HepG2 (cell line): Measurements from ENCODE around the gene CYP2W1. TPM values are rescaled to one million over a fixed set of nuclear protein-coding genes. Genes with fewer than 3 reads are reported as not detected.

Experiments used
- HOXA3 ChIP-seq: sonication (generic); formaldehyde crosslinking; IDR thresholded peaks from 2 replicates; pipeline ENCODE4 v1.5.0; 2020; ENCODE audit warnings: missing genetic modification reagents
- IRF2 ChIP-seq: IDR thresholded peaks from 2 replicates; pipeline ENCODE4 v1.6.1; 2018; ENCODE audit warnings: missing genetic modification reagents, missing compliant biosample characterization
- MAZ ChIP-seq, 2 experiments: sonication (generic) in 1 of 2; formaldehyde crosslinking in 1 of 2; IDR thresholded peaks; 2 replicates each; pipeline versions ENCODE4 v1.5.0 to v1.6.1; 2012 to 2020; ENCODE audit warnings: low read depth in 2 of 2, mild to moderate bottlenecking in 2 of 2, borderline replicate concordance in 1 of 2, improper control_type of control experiment in 1 of 2, low read length in 1 of 2, missing genetic modification reagents in 1 of 2, moderate library complexity in 1 of 2
- NR2F2 ChIP-seq: IDR thresholded peaks from 2 replicates; pipeline ENCODE4 v1.6.1; 2012; ENCODE audit warnings: low read depth, inconsistent platforms, borderline replicate concordance
- PHF8 ChIP-seq: sonication (generic); formaldehyde crosslinking; IDR thresholded peaks from 2 replicates; pipeline ENCODE4 v1.5.0; 2020; ENCODE audit warnings: missing genetic modification reagents
- RARA ChIP-seq: IDR thresholded peaks from 2 replicates; pipeline ENCODE4 v1.6.1; 2016; ENCODE audit warnings: missing genetic modification reagents, missing compliant biosample characterization
- ZBTB14 ChIP-seq: sonication (generic); formaldehyde crosslinking; IDR thresholded peaks from 2 replicates; pipeline ENCODE4 v1.4.0; 2020; ENCODE audit warnings: missing genetic modification reagents
- ZBTB8A ChIP-seq: sonication (generic); formaldehyde crosslinking; IDR thresholded peaks from 2 replicates; pipeline ENCODE4 v1.4.0; 2020; ENCODE audit warnings: mild to moderate bottlenecking, low read depth, missing genetic modification reagents, borderline replicate concordance
- ZNF326 ChIP-seq: sonication (generic); formaldehyde crosslinking; IDR thresholded peaks from 2 replicates; pipeline ENCODE4 v1.4.0; 2020; ENCODE audit warnings: missing genetic modification reagents, borderline replicate concordance
- ZNF44 ChIP-seq: sonication (generic); formaldehyde crosslinking; IDR thresholded peaks from 2 replicates; pipeline ENCODE4 v1.5.1; 2020; ENCODE audit warnings: mild to moderate bottlenecking, missing genetic modification reagents
- ZNF564 ChIP-seq: sonication (generic); formaldehyde crosslinking; IDR thresholded peaks from 2 replicates; pipeline ENCODE4 v1.8.1; 2023; ENCODE audit warnings: mild to moderate bottlenecking, missing genetic modification reagents
- polyA plus RNA-seq, 8 experiments: library from polyadenylated mRNA; depleted of rRNA in 3 of 8; stranded (reverse) in 7 of 8; unstranded in 1 of 8; fragments of >200 nt; fragmentation: Illumina TruSeq in 4 of 8; extraction: Trizol in 4 of 8; gene quantifications; 2 replicates each; pipeline versions ENCODE4 v1.2.1 to v1.2.3, GENCODE V29; 2011 to 2016; ENCODE audit warnings: low read depth in 4 of 8, missing spikeins in 1 of 8, mixed read lengths in 1 of 8; ENCODE audit not compliant: insufficient read depth in 1 of 8
- total RNA-seq, 5 experiments: library from RNA; depleted of rRNA; stranded (reverse); fragments of >200 nt; fragmentation: Illumina TruSeq; extraction: Trizol; gene quantifications; 2 replicates each; pipeline ENCODE4 v1.2.3, GENCODE V29; 2016; ENCODE audit warnings: low read depth in 1 of 5
- TF ChIP-seq, protein P1 (sequence below): IDR thresholded peaks from 2 replicates; pipeline ENCODE4 v1.6.1; 2016; ENCODE audit warnings: mild to moderate bottlenecking
- TF ChIP-seq, protein P2 (sequence below): sonication (generic); formaldehyde crosslinking; conservative IDR thresholded peaks from 2 replicates; pipeline ENCODE4 v1.5.0; 2020; ENCODE audit warnings: missing genetic modification reagents
- TF ChIP-seq, protein P3 (sequence below): sonication (generic); formaldehyde crosslinking; IDR thresholded peaks from 2 replicates; pipeline ENCODE4 v1.8.0; 2022; ENCODE audit warnings: mild to moderate bottlenecking, missing genetic modification reagents, moderate library complexity
- TF ChIP-seq, protein P4 (sequence below), 2 experiments: sonication (generic) in 1 of 2; formaldehyde crosslinking in 1 of 2; IDR thresholded peaks; 2 replicates each; pipeline versions ENCODE4 v1.4.0 to v1.6.1; 2016 to 2020; ENCODE audit warnings: borderline replicate concordance in 1 of 2, low read depth in 1 of 2, mild to moderate bottlenecking in 1 of 2, missing genetic modification reagents in 1 of 2

Gene CYP2W1
- total and polyA plus RNA-seq, 2 of the 13 experiments (the other 11 are each of a cell fraction or from before 2014, with no cell fraction given), result 19.5 to 31.7 TPM

DNA sequence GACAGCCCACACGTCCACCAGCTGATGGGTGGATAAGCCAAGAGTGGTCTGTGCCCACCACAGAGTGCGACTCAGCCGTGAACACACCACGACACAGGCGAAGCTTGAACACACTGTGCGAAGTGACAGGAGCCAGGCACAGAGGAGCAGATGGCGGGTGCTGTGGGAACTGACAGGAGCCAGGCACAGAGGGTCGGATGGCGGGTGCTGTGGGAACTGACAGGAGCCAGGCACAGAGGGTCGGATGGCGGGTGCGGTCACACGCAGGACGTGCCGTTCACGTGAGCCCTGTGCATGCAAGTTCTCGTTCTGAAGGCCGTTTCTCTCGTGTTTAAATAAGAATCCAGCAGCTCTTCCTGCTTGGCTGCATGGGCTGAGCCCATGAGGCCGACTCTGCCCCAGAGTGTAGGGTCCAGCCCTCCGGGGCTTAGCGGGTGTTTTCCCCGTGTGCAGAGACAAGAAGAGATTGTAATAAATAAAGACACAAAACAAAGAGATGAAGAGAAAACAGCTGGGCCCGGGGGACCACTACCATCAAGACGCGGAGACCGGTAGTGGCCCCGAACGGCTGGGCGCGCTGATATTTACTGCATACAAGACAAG, 22.6 kb upstream of the CYP2W1 start (continued):
- no peak for TF ChIP-seq MAZ (IDR thresholded peaks at IDR 0.05; ENCODE audit: borderline replicate concordance, low read depth, low read length)
- 0 out of 2 replicates have a peak, but pooled peaks have one; percentile 41 for TF ChIP-seq MAZ (CRISPR knock-in tag; IDR thresholded peaks at IDR 0.05; ENCODE audit: low read depth)
- TF ChIP-seq IRF2, result no peak
- no peak for TF ChIP-seq NR2F2
- no peak for TF ChIP-seq ZNF44 (CRISPR knock-in tag)
- TF ChIP-seq RARA (CRISPR knock-in tag), result peak; percentile 62
- no peak for TF ChIP-seq ZNF326 (CRISPR knock-in tag)
- TF ChIP-seq, protein P1, sequence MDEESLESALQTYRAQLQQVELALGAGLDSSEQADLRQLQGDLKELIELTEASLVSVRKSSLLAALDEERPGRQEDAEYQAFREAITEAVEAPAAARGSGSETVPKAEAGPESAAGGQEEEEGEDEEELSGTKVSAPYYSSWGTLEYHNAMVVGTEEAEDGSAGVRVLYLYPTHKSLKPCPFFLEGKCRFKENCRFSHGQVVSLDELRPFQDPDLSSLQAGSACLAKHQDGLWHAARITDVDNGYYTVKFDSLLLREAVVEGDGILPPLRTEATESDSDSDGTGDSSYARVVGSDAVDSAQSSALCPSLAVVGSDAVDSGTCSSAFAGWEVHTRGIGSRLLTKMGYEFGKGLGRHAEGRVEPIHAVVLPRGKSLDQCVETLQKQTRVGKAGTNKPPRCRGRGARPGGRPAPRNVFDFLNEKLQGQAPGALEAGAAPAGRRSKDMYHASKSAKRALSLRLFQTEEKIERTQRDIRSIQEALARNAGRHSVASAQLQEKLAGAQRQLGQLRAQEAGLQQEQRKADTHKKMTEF (CRISPR knock-in tag), result peak; percentile 70
- TF ChIP-seq ZNF564 (CRISPR knock-in tag), result no peak
- TF ChIP-seq, protein P2, sequence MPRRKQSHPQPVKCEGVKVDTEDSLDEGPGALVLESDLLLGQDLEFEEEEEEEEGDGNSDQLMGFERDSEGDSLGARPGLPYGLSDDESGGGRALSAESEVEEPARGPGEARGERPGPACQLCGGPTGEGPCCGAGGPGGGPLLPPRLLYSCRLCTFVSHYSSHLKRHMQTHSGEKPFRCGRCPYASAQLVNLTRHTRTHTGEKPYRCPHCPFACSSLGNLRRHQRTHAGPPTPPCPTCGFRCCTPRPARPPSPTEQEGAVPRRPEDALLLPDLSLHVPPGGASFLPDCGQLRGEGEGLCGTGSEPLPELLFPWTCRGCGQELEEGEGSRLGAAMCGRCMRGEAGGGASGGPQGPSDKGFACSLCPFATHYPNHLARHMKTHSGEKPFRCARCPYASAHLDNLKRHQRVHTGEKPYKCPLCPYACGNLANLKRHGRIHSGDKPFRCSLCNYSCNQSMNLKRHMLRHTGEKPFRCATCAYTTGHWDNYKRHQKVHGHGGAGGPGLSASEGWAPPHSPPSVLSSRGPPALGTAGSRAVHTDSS (CRISPR knock-in tag), result no peak
- TF ChIP-seq HOXA3, result peak; percentile 85; the same call in 1 of the 2 replicates
- TF ChIP-seq ZBTB14 (CRISPR knock-in tag), result no peak
- no peak for TF ChIP-seq ZBTB8A (CRISPR knock-in tag)
- TF ChIP-seq, protein P3, sequence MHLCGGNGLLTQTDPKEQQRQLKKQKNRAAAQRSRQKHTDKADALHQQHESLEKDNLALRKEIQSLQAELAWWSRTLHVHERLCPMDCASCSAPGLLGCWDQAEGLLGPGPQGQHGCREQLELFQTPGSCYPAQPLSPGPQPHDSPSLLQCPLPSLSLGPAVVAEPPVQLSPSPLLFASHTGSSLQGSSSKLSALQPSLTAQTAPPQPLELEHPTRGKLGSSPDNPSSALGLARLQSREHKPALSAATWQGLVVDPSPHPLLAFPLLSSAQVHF (CRISPR knock-in tag), result no peak
- TF ChIP-seq PHF8 (CRISPR knock-in tag), result no peak
- TF ChIP-seq, protein P4, sequence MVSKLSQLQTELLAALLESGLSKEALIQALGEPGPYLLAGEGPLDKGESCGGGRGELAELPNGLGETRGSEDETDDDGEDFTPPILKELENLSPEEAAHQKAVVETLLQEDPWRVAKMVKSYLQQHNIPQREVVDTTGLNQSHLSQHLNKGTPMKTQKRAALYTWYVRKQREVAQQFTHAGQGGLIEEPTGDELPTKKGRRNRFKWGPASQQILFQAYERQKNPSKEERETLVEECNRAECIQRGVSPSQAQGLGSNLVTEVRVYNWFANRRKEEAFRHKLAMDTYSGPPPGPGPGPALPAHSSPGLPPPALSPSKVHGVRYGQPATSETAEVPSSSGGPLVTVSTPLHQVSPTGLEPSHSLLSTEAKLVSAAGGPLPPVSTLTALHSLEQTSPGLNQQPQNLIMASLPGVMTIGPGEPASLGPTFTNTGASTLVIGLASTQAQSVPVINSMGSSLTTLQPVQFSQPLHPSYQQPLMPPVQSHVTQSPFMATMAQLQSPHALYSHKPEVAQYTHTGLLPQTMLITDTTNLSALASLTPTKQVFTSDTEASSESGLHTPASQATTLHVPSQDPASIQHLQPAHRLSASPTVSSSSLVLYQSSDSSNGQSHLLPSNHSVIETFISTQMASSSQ (IDR thresholded peaks at IDR 0.05; ENCODE audit: low read depth), result 0 out of 2 replicates have a peak, but pooled peaks have one; percentile 6
- TF ChIP-seq, protein P4 (CRISPR knock-in tag; IDR thresholded peaks at IDR 0.05; ENCODE audit: borderline replicate concordance), result no peak
